ENCODE data around the gene ZNF451. TPM values are rescaled to one million over a fixed set of nuclear protein-coding genes. Genes with fewer than 3 reads are reported as not detected.

The ZNF451 gene
- total RNA-seq, 1 experiment from 2014 or later, result 35.2 TPM

GRCh38 chr6:57190140-57190539 is 100.2 kb downstream of the ZNF451 start:
- in situ Hi-C loops (cut with HindIII; ENCODE audit: low sequenced_read_pairs), result no loop called here
- DNase-seq (ENCODE audit: low spot score), result peak; percentile 32

- in situ Hi-C loops (cut with HindIII; ENCODE audit: low sequenced_read_pairs), result no loop called here
- no peak for DNase-seq (ENCODE audit: low spot score)
Measured at GRCh38 chr6:57193177-57193576, 103.2 kb downstream of the ZNF451 start.

- DNase-seq (ENCODE audit: low spot score), result peak; percentile 21
- in situ Hi-C loops (cut with HindIII; ENCODE audit: low sequenced_read_pairs), result no loop called here
Measured at GRCh38 chr6:57195457-57195856, 105.5 kb downstream of the ZNF451 start.

GRCh38 chr6:57198926-57199636 is 109.1 kb downstream of the ZNF451 start:
- DNase-seq (ENCODE audit: low spot score), result no peak

GRCh38 chr6:57201718-57202117 is 111.7 kb downstream of the ZNF451 start:
- no peak for DNase-seq (ENCODE audit: low spot score)
- in situ Hi-C loops (cut with HindIII; ENCODE audit: low sequenced_read_pairs), result no loop called here

More at GRCh38 chr6:57198926-57199636, 109.1 kb downstream of the ZNF451 start:
- in situ Hi-C loops (cut with HindIII; ENCODE audit: low sequenced_read_pairs), result no loop called here

- DNase-seq (ENCODE audit: low spot score), result no peak
- in situ Hi-C loops (cut with HindIII; ENCODE audit: low sequenced_read_pairs), result no loop called here
Measured at GRCh38 chr6:57205550-57206328, 115.8 kb downstream of the ZNF451 start.

- in situ Hi-C loops (cut with HindIII; ENCODE audit: low sequenced_read_pairs), result no loop called here
- DNase-seq (ENCODE audit: low spot score), result peak; percentile 18
Measured at GRCh38 chr6:57207141-57207540, 117.2 kb downstream of the ZNF451 start.

- DNase-seq (ENCODE audit: low spot score), result no peak
- in situ Hi-C loops (cut with HindIII; ENCODE audit: low sequenced_read_pairs), result no loop called here
Measured at GRCh38 chr6:57207872-57208271, 117.9 kb downstream of the ZNF451 start.

- DNase-seq (ENCODE audit: low spot score), result no peak
- in situ Hi-C loops (cut with HindIII; ENCODE audit: low sequenced_read_pairs), result no loop called here
Measured at GRCh38 chr6:57209030-57209429, 119.0 kb downstream of the ZNF451 start.

- in situ Hi-C loops (cut with HindIII; ENCODE audit: low sequenced_read_pairs), result no loop called here
- DNase-seq (ENCODE audit: low spot score), result no peak
Measured at GRCh38 chr6:57210060-57210459, 120.1 kb downstream of the ZNF451 start.

GRCh38 chr6:57215260-57215659 is 125.3 kb downstream of the ZNF451 start:
- in situ Hi-C loops (cut with HindIII; ENCODE audit: low sequenced_read_pairs), result no loop called here
- no peak for DNase-seq (ENCODE audit: low spot score)

- in situ Hi-C loops (cut with HindIII; ENCODE audit: low sequenced_read_pairs), result no loop called here
- no peak for DNase-seq (ENCODE audit: low spot score)
Measured at GRCh38 chr6:57216235-57217101, 126.5 kb downstream of the ZNF451 start.

- in situ Hi-C loops (cut with HindIII; ENCODE audit: low sequenced_read_pairs), result no loop called here
- DNase-seq (ENCODE audit: low spot score), result no peak
Measured at GRCh38 chr6:57217270-57217669, 127.3 kb downstream of the ZNF451 start.

Other genes with a start within 250 kb of the ZNF451 start
- 6.4 and 12.6 TPM in 2 replicates for gene BEND6, start 135.1 kb upstream of the ZNF451 start, total RNA-seq (2014; rRNA removed; shearing (Covaris generic))
- gene KIAA1586, start 43.5 kb upstream of the ZNF451 start, total RNA-seq (2014; rRNA removed; shearing (Covaris generic)), result 12.2 and 27.4 TPM in 2 replicates
- 26.6 and 31.7 TPM in 2 replicates for gene BAG2, start 82.1 kb downstream of the ZNF451 start, total RNA-seq (2014; rRNA removed; shearing (Covaris generic))
- gene RAB23, start 132.1 kb downstream of the ZNF451 start, total RNA-seq (2014; rRNA removed; shearing (Covaris generic)), result 26.7 and 32.7 TPM in 2 replicates
- 98.8 and 132 TPM in 2 replicates for gene PRIM2, start 227.4 kb downstream of the ZNF451 start, total RNA-seq (2014; rRNA removed; shearing (Covaris generic))

Measured in G401 (cell line).